H7 (cell line): ENCODE measurements around the gene PPFIA4. TPM values are rescaled to one million over a fixed set of nuclear protein-coding genes. Genes with fewer than 3 reads are reported as not detected.

Source experiments
- DNase-seq: peaks from one replicate; pipeline ENCODE4 v3.0.0; 2012
- H3K27me3 ChIP-seq: 2 replicates; pipeline ENCODE4 v1.6.0; 2011; ENCODE audit warnings: mild to moderate bottlenecking, low read length; ENCODE audit not compliant: control insufficient read depth, insufficient read depth
- H3K36me3 ChIP-seq: replicated peaks from 2 replicates; pipeline ENCODE4 v1.5.1; 2011; ENCODE audit warnings: low read length; ENCODE audit not compliant: control insufficient read depth, insufficient read depth
- H3K4me3 ChIP-seq: 2 replicates; pipeline ENCODE4 v1.5.1; 2011; ENCODE audit warnings: low read depth, mild to moderate bottlenecking, control low read depth, low read length, moderate library complexity; ENCODE audit not compliant: insufficient read depth
- total RNA-seq: library from RNA; depleted of rRNA; stranded (reverse); fragments of >200 nt; shearing (Covaris generic); gene quantifications from 2 replicates; pipeline ENCODE4 v1.2.3, GENCODE V29; 2014

Gene PPFIA4
- total RNA-seq, 1 experiment from 2014 or later = 3.1 TPM

- Histone ChIP-seq H3K4me3 (no peak overlapping the region), H3K27me3 (peaks cover 38% of the 10 kb centered on the region), H3K36me3 (no peaks in the 10 kb centered on the region; the same call in 1 of the 2 replicates)
- DNase-seq = no peak
Measured at GRCh38 chr1:203072002-203072602, 45.8 kb downstream of the PPFIA4 start.

GRCh38 chr1:203072911-203073310, 46.6 kb downstream of the PPFIA4 start:
- no peak for DNase-seq
- no peaks in the 10 kb centered on the region for H3K36me3 ChIP-seq
- H3K4me3 ChIP-seq = no peak overlapping the region
- peaks cover 43% of the 10 kb centered on the region for H3K27me3 ChIP-seq

DNA sequence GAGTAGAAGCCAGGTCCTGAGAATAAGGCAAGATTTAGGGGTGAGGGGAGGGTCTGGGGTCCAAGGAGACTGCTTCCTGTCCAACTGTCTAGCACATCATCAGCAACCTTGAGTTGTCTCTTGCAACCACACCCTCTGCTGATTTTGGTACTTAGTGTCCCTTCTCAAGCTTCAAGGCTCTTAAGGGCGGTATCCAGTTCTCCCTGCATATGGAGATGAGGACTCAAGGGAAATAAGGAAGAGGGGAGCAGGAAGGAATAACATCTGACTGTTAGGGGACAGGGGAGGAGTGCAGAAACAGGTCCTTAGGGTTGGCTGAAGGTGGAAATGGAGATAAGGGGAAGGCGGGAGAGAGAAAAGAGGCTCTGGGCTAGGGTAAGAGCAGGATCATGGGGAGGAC, 47.2 kb downstream of the PPFIA4 start:
- Histone ChIP-seq H3K4me3 (no peak overlapping the region), H3K36me3 (no peaks in the 10 kb centered on the region), H3K27me3 (peaks cover 47% of the 10 kb centered on the region)
- no peak for DNase-seq

- no peak for DNase-seq
- no peaks in the 10 kb centered on the region for H3K36me3 ChIP-seq
- peaks cover 47% of the 10 kb centered on the region for H3K27me3 ChIP-seq
Measured at GRCh38 chr1:203074610-203075009, 48.3 kb downstream of the PPFIA4 start.

DNA sequence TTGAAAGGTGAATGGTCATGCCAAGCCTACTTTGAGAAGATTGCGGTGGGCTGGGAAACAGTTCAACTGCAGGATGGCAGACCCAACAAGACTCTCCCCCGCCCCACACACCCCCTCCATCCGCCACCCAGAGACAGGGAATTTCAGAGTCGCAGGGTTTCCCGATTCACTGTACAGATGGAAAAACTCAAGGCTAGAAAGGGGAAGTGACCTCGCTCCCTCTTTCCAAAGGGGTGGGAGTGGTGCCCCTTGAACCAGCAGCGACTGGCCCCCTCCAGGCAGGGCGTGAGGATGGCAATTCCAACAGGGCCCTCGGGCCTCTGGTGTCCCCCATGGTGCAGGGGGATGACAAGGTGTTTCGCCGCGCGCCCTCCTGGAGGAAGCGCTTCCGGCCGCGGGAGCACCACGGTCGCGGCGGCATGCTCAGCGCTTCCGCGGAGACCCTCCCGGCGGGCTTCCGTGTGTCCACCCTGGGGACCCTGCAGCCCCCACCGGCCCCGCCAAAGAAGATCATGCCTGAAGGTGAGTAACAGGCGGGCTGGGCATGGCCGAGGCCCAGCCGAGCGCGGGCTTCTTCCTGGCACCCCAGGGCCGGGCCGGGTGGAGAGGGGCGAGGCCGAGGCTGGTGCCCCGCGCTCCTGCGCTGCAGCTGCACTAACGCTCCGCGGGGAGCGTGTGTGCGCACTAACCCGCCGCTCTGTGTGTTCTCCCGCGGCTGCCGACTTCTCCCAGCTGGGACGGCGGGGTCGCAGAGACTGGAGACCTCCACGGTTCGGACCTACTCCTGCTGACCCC, 49.1 kb downstream of the PPFIA4 start:
- Histone ChIP-seq H3K36me3 (no peaks in the 10 kb centered on the region), H3K27me3 (peaks cover 47% of the 10 kb centered on the region), H3K4me3 (peak overlapping the region; percentile 40)
- peak; percentile 87 for DNase-seq

More at GRCh38 chr1:203074610-203075009, 48.3 kb downstream of the PPFIA4 start:
- H3K4me3 ChIP-seq = no peak overlapping the region

GRCh38 chr1:203076031-203076511, 49.8 kb downstream of the PPFIA4 start:
- peak; percentile 83 for DNase-seq
- Histone ChIP-seq H3K27me3 (peaks cover 47% of the 10 kb centered on the region), H3K36me3 (no peaks in the 10 kb centered on the region), H3K4me3 (peak overlapping the region; percentile 40)

- Histone ChIP-seq H3K36me3 (no peaks in the 10 kb centered on the region), H3K4me3 (no peak overlapping the region), H3K27me3 (peaks cover 47% of the 10 kb centered on the region)
- DNase-seq = no peak
Measured at GRCh38 chr1:203077367-203077766, 51.1 kb downstream of the PPFIA4 start.

- H3K27me3 ChIP-seq = peaks cover 47% of the 10 kb centered on the region
Measured at GRCh38 chr1:203077956-203078355, 51.7 kb downstream of the PPFIA4 start.

GRCh38 chr1:203078478-203078877, 52.2 kb downstream of the PPFIA4 start:
- DNase-seq = no peak
- peaks cover 44% of the 10 kb centered on the region for H3K27me3 ChIP-seq
- H3K4me3 ChIP-seq = no peak overlapping the region
- no peaks in the 10 kb centered on the region for H3K36me3 ChIP-seq

More at GRCh38 chr1:203077956-203078355, 51.7 kb downstream of the PPFIA4 start:
- DNase-seq = no peak
- Histone ChIP-seq H3K36me3 (no peaks in the 10 kb centered on the region), H3K4me3 (no peak overlapping the region)

- H3K4me3 ChIP-seq = no peak overlapping the region
- no peaks in the 10 kb centered on the region for H3K36me3 ChIP-seq
- no peak for DNase-seq
- peaks cover 25% of the 10 kb centered on the region for H3K27me3 ChIP-seq
Measured at GRCh38 chr1:203080456-203080855, 54.2 kb downstream of the PPFIA4 start.

DNA sequence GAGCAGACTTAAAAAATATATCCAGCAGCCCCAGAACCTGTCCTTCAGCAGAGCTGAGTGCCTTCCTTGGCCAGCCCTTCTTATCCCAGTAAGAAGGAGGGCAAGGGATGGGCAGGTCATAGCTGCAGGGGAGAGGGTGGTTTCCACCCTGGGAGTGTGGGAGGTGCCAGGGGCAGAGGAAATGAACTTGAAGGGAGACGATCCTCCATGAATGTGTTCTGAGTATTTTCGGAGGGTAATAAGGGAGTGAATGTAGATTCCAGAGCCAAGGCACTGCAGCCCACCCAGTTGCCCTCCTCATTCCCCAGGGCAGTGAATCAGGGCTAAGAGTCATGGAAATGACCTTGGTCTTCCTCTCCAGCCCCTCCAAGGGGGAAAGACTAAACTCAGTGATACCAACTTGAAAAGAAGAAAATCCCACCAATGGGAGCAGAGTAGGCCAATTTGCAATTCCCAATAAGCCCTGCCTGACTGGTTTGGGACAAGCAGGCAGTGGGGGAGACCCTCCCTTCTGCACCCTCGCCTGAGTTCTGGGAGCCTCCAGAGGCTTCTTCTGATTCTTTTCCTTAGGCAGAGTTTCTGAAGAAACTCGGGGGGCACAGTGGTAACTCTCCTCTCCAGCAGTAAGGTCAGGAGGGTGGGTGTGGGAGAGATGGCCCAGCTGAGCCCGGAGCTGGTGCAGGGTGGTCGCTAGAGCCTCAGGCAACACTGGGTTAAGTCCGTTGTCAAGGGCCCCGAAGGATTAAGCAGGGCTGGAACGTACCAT, 55.4 kb downstream of the PPFIA4 start:
- H3K36me3 ChIP-seq = no peaks in the 10 kb centered on the region
- H3K27me3 ChIP-seq = peaks cover 13% of the 10 kb centered on the region
- peak; percentile 56 for DNase-seq
- no peak overlapping the region for H3K4me3 ChIP-seq

GRCh38 chr1:203082231-203082505, 55.9 kb downstream of the PPFIA4 start:
- no peak overlapping the region for H3K4me3 ChIP-seq
- DNase-seq = no peak
- no peaks in the 10 kb centered on the region for H3K36me3 ChIP-seq
- peaks cover 8% of the 10 kb centered on the region for H3K27me3 ChIP-seq

GRCh38 chr1:203082571-203083462, 56.5 kb downstream of the PPFIA4 start:
- H3K27me3 ChIP-seq = peaks cover 3% of the 10 kb centered on the region
- peak; percentile 52 for DNase-seq
- H3K36me3 ChIP-seq = no peaks in the 10 kb centered on the region
- no peak overlapping the region for H3K4me3 ChIP-seq

- Histone ChIP-seq H3K4me3 (no peak overlapping the region), H3K27me3 (no peaks in the 10 kb centered on the region), H3K36me3 (no peaks in the 10 kb centered on the region)
- peak; percentile 21 for DNase-seq
Measured at GRCh38 chr1:203083463-203083921, 57.2 kb downstream of the PPFIA4 start.
